NCI-H2029 (cell line): ENCODE measurements around the gene THAP9.
"Not testable (repeated sequence)": the region's sequence is repeated elsewhere in the genome, so short reads cannot be mapped to it uniquely, and the experiment has no call there.

Source experiments
- DNase-seq: peaks from one replicate; lab custom pipeline; 2025; lab: John Stamatoyannopoulos, UW

THAP9 gene, protein sequence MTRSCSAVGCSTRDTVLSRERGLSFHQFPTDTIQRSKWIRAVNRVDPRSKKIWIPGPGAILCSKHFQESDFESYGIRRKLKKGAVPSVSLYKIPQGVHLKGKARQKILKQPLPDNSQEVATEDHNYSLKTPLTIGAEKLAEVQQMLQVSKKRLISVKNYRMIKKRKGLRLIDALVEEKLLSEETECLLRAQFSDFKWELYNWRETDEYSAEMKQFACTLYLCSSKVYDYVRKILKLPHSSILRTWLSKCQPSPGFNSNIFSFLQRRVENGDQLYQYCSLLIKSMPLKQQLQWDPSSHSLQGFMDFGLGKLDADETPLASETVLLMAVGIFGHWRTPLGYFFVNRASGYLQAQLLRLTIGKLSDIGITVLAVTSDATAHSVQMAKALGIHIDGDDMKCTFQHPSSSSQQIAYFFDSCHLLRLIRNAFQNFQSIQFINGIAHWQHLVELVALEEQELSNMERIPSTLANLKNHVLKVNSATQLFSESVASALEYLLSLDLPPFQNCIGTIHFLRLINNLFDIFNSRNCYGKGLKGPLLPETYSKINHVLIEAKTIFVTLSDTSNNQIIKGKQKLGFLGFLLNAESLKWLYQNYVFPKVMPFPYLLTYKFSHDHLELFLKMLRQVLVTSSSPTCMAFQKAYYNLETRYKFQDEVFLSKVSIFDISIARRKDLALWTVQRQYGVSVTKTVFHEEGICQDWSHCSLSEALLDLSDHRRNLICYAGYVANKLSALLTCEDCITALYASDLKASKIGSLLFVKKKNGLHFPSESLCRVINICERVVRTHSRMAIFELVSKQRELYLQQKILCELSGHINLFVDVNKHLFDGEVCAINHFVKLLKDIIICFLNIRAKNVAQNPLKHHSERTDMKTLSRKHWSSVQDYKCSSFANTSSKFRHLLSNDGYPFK

DNA sequence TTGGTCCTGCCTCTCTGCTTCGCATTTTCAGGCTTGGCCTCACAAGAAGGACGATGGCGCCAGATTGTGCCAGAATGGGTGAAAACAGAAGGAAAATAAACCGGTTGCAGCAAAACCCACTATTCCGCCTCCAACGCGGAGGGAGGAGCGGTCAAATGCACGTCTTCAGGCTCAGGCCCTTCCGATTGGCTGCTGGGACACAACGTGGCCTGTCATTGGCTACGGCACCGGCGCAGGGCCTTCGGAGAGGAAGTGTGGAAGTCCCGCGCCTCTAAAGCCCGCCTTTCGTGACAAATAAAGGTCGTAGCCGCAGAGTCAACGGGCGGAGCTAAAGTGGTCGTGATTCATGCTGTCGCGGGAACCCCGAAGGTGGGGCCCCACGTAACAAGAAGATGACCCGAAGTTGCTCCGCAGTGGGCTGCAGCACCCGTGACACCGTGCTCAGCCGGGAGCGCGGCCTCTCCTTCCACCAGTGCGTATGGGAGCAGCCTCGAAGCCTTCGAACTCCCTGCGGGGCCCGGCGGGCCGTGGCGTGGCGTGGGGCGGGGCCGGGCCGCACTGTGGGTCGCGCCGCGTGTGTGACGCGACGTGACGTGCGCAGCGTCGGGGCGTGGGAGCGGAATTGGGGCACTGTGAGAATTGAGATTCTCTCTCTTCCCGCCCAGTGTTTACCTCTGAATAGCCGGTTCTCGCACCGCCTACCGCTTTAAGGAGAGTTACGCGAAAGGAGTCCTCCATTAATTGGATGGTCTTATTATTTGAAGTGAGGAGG is at the start of gene THAP9:
TSS of gene THAP9 (plus strand) at position 325 of the 772 bp plus-strand sequence. CDS start at position 393, 68 bp downstream.
- DNase-seq: peak; percentile 97

DNA sequence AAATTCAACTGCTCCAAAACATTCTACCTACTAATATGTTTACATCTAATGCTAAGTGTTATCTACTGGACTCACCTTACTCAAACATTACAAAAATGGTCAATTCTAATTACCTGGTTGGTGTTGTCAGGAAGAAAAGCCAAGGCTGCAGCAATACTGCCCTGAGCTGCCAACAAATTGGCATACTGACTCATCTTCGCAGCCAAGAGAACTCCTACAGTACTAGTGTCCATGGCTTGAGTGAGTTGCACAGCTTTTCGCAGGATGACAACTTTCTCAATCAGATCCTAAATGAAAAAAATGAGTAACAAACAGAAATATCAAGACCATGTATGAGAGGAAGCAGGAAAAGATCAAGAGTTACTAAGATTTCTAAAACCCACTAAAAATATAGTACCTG is 49.2 kb upstream of the THAP9 start:
- DNase-seq: no peak

DNA sequence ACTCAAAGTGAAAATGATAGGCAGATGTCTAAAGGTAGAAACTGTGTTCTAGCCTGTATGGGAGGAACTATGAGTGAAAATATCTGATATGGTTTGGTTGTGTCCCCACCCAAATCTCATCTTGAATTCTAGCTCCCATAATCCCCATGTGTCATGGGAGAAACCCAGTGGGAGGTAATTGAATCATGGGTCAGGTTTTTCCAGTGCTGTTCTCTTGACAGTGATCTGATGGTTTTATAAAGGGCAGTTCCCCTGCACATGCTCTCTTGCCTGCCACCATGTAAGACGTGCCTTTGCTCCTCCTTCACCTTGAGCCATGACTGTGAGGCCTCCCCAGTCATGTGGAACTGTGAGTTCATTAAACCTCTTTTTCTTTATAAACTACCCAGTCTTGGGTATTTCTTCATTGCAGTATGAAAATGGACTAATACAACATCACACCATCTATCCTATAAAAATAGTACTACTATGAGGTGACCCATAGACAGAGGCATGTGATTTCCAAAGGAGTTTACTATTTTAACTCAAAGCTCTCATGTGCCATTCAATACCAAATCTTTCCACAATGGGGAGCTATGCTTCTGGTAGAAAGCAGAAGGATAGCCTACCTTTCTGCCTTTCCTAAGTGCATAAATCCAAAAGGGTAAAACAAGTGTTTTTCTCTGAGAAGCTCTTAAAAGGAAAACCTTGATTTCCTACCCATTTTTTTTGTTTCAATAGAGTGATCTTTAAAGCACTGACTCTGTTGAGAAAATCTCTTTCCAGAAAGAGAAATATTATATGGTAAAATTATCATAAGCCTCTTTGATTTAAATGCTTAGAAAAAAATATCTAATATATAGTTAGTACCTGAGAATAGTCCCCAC is 48.4 kb upstream of the THAP9 start:
- DNase-seq: no peak

DNA sequence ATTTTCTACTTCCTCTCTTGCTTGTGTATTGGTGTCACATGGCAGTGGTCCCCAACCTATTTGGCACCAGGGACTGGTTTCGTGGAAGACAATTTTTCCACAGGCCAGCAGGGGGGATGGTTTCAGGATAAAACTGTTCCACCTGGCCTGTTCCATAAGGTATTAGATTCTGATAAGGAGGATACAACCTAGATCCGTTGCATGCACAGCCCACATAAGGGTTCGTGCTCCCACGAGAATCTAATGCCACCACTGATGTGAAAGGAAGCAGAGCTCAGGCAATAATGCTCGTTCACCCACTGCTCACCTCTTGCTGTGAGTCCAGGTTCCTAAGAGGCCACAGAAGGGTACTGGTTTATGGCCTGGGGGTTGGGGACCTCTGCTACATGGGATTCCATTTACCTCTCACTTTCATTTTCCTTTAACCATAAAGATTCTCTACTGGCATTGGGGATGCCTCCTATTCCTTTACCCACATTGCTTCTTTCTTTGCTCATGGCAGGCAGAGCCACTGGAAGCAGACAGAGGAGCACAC is 47.7 kb upstream of the THAP9 start:
- no peak for DNase-seq

DNA sequence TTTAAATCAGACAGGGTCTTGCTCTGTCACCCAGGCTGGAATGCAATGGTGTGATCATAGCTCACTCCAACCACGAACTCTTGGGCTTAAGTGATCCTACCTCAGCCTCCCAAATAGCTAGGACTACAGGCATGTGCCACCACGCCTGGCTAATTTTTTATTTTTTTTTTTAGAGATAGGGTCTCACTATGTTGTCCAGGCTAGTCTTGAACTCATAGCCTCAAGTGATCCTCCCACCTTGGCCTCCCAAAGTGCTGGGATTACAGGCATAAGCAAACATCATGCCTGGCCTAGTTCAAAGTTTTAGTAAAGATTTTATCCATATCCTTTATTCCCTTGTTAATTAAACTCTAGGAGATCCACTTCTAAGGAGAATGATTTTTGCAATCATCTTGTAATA is 40.0 kb upstream of the THAP9 start:
- not testable (repeated sequence) for DNase-seq

DNA sequence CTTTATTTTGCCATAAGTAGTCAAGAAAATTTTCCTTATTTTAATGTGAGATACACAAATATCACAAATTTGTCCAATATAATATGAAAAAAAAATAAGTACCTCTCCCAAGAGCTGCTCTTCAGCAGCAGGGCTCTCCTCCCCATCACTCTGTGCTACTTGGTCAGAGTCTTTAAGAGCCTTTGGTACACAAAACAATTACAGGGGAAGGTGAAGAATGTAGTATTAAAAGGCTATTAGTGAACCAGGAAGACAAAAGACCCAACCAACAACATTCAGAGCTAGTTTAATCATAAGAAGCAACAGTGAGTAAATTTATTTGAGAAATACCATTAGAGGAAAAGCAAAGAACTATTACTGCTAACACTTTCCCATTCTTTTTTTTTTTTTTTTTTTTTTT is 39.0 kb upstream of the THAP9 start:
- DNase-seq: no peak

DNA sequence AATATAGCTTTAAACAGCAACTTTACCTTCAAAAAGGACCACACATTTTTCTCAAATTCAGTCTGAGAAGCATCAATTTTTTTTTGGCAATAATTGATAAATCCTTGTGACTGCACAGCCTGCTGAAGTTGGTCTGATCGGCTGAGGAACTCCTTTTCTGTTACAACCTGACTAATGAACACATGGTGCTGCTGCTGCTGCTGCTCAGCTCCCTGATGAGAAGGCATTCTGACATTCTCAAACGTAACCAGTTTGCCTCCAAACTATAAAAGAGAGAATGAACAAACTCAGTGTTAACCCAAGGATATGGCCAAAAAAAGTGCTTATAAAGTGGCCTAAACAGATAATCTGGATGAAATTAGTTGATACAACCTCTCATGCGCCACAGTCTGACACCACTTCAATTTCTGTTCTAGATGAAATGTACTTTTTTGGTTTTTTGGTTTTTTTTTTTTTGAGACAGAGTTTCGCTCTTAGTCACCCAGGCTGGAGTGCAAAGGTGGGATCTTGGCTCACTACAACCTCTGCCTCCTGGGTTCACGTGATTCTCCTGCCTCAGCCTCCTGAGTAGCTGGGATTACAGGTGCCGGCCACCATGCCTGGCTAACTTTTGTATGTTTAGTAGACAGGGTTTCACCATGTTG is 36.1 kb upstream of the THAP9 start:
- DNase-seq: no peak

DNA sequence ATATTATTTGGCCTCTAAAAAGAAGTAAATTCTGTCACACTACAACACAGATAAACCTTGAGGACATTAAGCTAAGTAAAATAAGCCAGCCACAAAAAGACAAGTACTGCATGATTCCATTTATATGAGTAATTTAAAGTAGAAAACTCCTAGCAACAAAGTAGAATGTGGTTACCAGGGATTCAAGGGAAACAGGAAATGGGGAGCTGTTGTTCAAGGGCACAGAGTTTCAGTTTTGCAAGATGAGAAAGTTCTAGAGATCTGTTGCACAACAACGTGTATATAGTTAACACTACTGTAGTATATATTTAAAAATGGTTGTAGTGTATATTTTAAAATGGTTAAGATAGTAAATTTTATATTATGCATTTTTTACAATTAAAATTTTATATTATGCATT is 34.9 kb upstream of the THAP9 start:
- DNase-seq: no peak

DNA sequence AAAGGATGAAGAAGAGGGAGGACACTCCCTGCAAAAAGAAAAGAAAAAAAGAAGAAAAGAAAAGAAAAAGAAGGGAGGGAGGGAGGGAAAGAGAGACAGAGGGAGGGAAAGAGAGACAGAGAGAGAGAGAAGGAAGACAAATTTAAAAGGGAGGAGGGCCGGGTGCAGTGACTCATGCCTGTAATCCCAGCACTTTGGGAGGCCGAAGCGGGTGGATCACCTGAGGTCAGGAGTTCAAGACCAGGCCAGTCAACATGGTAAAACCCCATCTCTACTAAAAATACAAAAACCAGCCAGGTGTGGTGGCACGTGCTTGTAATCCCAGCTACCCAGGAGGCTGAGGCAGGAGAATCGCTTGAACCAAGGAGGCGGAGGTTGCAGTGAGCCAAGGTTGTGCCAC is 34.5 kb upstream of the THAP9 start:
- DNase-seq: not testable (repeated sequence)

DNA sequence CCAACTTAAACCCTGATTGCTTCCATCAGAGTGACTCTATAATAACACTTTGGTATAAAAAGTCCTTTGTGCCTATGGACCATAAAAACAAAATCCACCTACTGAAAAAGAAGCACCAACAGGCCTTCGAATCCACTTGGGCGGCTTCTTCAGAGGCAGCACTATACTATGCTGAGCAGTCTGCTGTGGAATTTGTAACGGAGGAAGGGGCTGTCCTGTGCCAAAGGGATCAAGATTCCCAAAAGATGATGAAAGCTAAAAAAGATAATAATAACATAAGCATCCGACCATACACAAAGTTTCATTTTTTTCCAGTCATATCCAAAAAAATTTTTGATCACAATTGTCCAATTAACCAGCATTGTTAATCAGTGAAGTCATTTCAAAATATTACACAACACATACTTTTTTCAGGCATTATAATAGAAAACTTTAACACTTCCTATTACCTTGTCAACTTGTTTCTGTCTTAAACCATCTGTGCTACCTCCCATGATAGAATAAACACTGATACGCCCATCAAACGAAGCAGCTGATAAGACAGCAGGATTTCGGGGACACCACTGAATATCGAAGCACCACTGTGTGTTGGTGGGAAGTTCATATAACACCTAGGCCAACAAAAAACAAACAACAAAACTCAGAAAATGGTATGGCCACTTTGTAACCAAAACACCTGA is 33.7 kb upstream of the THAP9 start:
- DNase-seq: no peak

DNA sequence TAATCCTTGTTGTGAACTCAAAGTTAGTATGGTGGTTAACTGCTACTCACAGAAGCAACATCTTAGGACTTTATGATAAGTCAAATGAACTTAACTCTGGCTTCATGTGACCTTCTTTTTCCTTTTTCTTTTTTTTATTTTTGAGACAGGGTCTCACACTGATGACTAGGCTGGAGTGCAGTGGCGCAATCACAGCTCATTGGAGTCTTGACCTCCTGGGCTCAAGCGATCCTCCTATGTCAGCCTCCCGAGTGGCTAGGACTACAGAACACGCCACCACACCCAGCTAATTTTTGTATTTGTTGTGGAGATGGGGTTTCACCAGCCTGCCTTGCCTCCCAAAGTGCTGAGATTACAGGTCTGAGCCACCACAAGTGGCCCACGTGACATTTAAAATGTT is 32.0 kb upstream of the THAP9 start:
- no peak for DNase-seq

DNA sequence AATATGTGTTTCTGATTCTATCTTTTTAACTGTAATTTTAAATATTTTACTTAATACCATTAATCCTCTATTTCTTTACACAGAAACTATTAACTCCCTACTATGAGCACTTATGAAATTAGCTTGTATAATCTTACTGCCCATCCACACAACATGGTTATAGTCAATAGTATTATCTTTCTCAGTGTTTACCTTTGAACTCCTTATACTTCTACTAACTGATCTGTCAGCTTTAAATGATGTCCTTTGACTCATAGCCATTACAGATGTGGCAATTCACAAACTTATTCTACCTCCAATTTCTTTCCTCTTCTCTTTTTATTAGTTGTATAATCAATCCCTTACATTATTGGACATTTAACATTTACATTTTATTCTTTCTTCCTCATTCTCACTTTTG is 15.1 kb upstream of the THAP9 start:
- no peak for DNase-seq

DNA sequence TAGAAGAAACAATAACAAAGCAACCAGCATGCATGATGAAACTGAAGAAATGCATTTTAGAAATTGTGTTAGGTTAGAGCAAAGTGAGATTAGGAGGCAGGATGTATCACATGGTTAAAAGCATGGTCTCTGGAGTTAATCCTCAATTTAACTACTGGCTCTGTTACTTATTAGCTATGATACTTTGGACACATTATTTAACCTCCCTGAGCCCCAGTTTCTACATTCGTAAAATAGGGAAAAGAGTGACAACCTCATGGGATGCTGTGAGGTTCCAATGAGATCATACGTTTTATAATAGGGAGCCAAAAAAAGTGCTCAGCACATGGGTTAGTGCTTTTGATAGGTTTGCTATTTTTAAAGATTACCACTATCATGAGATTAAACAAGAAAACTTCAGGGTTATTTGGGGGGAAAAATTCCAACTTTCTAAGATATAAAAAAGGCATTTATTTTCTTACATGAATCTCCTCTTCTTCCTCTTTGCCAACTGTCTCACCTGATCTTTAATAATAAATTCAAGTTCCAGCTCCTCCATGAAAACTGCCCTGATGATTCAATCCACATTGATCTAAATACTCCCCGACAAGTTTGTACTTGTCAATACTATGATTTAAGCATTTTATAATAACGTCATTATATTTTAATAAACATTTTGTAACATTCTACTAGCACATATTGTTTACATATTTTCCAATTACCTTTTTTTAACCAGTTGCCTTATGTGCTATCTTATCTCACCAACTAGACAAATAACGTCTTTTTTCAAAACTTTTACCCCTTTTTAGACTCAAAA is 14.2 kb upstream of the THAP9 start:
- DNase-seq: no peak

DNA sequence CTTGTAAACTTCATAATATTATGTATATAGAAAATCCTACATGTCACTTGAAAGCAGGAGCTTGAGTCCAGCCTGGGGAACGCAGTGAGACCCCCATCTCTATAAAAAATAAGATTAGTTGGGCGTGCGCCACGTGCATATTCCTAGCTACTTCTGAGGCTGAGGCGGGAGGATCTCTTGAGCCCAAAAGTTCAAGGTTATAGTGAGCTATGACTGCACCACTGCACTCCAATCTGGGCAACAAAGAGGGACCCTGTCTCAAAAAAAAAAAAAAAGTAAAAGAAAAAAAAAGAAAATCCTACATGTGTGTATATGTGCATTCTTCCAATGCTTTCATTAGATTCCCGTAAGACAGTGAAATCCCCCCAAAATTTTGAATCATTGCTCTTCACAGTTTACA is 11.2 kb upstream of the THAP9 start:
- DNase-seq: no peak

DNA sequence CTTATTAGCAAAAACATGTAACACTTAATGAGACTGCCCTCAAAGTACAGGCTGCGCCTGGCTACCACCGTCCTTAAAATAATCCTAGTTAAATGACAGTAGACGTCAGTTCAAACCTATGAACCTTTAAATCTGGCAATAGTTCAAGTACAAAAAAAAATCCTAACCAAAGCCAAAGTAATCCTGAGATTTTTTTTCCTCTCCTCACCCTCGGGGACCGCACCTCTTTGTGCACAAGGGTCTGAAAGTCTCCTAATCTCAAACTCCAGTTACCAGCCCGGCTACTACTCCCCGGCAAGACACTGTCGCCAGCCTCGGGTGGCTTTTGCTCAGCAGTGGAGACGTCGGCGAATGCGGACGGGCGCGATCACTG is 10.0 kb upstream of the THAP9 start:
- DNase-seq: peak; percentile 38

DNA sequence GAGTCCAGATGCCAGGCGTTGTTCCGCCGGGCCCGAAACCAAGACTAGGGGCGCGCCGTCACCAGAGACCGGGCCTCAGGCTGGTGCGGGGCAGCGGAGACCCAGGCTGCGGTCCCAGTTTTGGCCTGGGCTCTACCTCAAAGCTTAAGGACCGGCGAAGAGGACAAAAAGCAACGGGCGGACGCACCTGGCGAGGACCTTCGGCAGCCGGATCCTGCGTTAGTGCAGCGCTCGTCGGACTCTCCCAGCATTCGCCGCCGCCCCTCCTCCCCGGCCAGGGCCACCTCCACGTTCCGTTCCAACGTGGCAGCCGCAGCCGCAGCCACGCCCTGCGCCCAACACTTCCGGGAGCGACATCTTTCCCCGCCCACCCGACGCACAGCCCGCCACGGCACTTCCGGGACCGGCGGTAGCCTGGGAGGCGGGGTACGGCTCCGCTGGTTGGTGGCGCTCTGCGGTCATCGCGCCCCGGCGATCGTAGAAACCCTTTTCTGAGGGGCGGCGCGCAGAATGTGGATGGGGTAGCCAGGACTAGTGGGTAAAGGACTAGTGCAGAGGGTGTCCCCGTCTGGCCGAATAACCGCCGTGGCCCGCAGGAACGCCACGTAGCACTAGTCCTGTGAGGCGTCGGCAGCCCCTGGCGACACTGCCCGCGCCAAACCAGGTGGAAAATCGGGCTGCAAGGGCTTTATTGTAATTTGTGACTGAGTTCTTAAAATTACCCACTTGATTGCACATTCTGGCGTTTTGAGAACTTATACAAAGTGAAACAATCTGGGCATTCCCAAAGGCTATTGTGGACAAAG is 9.4 kb upstream of the THAP9 start, which contains the start of gene SEC31A:
TSS of gene SEC31A (minus strand) at position 253 of the 806 bp plus-strand sequence. CDS start 9,217 bp downstream, outside the sequence.
- peak; percentile 95 for DNase-seq

DNA sequence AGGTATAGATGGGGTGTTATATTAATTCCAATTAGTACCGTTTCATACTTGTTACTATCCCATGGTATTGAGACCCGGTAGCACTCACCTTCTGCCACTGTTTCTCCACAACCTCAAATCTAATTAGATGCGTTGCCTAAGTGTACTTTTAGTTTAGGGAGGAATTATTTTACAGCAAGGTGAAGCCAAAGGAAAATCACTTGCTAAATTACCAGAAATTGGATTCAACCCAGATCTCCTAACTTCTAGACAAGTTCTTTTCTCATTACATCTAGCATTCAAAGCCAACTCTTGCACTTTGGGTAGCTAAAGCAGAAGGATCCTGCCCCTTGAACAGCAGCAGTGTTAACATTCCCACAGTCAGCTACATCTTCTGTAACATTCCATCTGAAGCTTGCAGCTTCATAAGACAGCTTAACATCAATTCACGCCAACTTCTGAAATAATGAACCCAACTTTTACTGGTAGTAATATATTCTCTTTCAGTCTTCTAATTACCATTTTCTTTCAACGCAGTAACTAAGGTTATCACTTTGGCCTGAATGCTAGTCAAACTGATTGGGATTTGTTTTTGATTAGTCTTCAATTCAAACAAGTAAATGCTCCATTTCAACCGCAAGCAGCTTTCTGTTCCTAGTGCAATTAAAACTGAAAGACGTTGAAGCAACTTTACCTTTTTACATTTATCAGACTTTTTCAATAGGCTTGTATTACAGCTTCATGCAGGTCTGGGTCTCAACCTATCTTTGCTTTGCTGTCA is 8.6 kb upstream of the THAP9 start:
- no peak for DNase-seq

DNA sequence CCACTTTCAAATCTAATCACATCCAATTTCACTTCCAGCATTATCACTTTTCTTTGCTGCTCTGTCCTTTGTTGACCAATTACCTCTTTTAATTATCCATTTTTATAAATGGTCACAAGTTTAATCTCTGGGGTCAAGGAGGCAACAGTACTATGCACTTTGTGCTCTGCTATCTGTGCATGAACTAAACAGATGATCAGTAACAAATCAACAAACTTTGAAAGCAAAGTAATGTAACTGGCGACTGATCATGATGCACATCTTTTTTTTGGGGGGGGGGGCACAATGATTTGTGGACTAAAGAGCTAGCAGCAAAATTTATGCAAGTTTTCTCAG is 8.1 kb upstream of the THAP9 start:
- no peak for DNase-seq
